K562 (cell line): Measurements from ENCODE around the gene KMT2C. TPM values are rescaled to one million over a fixed set of nuclear protein-coding genes. Genes with fewer than 3 reads are reported as not detected.
A peak's percentile ranks its signal among the peaks of the same experiment; 100 is the strongest.

ENCODE experiments used
- ATAC-seq: fragments of 200-7000 bp; cut with Tn5 transposase; 3 replicates; pipeline ENCODE4 v1.9.1; 2020; ENCODE audit warnings: moderate library complexity
- BruUV-seq: library from RNA; stranded (reverse); fragments of 400-500 nt; replicated peaks from 2 replicates; lab custom pipeline; 2021; lab: Mats Ljungman, UMichigan
- CTCF ChIA-PET: fragments of 300-600 bp; formaldehyde crosslinking; extraction: SDS; loops from one replicate; lab custom pipeline; 2021; ENCODE audit warnings: low intra/inter-chr PET ratio; lab: Yijun Ruan, JAX
- POLR2A ChIA-PET: fragments of 300-600, 350-650 bp; sonication (Branson Sonifier 250); formaldehyde crosslinking; extraction: SDS; loops from one replicate; lab custom pipeline; 2021; ENCODE audit warnings: antibody characterized with exemption, inconsistent platforms; lab: Yijun Ruan, JAX
- DNase-seq, 4 experiments: peaks; one replicate each; pipeline versions ENCODE4 v3.0.0 to v3.0.0-alpha.2; 2011 to 2018; ENCODE audit warnings: low spot score in 3 of 4, mixed read lengths in 3 of 4; ENCODE audit errors: extremely low read depth in 1 of 4
- FAIRE-seq: peaks from 2 replicates; lab custom pipeline; 2011; peaks lifted over from hg19 to GRCh38; lab: Jason Lieb, UNC
- H2AFZ ChIP-seq: 2 replicates; pipeline ENCODE4 v1.6.0; 2011; ENCODE audit warnings: low read depth, low read length, control low read depth, inconsistent platforms
- H3K27ac ChIP-seq: fragments of 200-600 bp; 3 replicates; pipeline ENCODE4 v1.8.0; 2011; ENCODE audit warnings: low read depth, mild to moderate bottlenecking, control low read depth, inconsistent platforms, low read length, moderate library complexity, mixed read lengths; ENCODE audit errors: extremely low read depth
- H3K27me3 ChIP-seq, 2 experiments: fragments of 300-600 bp in 1 of 2; 2 replicates in 1 of 2; 3 replicates in 1 of 2; pipeline versions ENCODE4 v1.6.0 to v1.8.0; 2011; ENCODE audit warnings: inconsistent platforms in 2 of 2, low read length in 2 of 2, mild to moderate bottlenecking in 1 of 2, mixed read lengths in 1 of 2, moderate library complexity in 1 of 2; ENCODE audit not compliant: control insufficient read depth in 2 of 2, insufficient read depth in 2 of 2
- H3K36me3 ChIP-seq: fragments of 300-600 bp; 3 replicates; pipeline ENCODE4 v1.8.0; 2011; ENCODE audit warnings: mild to moderate bottlenecking, low read length, inconsistent platforms; ENCODE audit not compliant: control insufficient read depth, insufficient read depth
- H3K4me1 ChIP-seq, 2 experiments: fragments of 200-600 bp in 1 of 2; replicated peaks in 1 of 2; 2 replicates in 1 of 2; 3 replicates in 1 of 2; pipeline versions ENCODE4 v1.5.1 to v1.8.0; 2011; ENCODE audit warnings: inconsistent platforms in 2 of 2, low read length in 2 of 2, mild to moderate bottlenecking in 1 of 2, mixed read lengths in 1 of 2, moderate library complexity in 1 of 2; ENCODE audit not compliant: control insufficient read depth in 2 of 2, insufficient read depth in 2 of 2
- H3K4me2 ChIP-seq: 2 replicates; pipeline ENCODE4 v1.6.1; 2011; ENCODE audit warnings: low read length, control low read depth, inconsistent platforms, mixed read lengths; ENCODE audit not compliant: insufficient read depth
- H3K4me3 ChIP-seq: fragments of 200-600 bp; sonication (generic), shearing (Covaris generic); 2 replicates; pipeline ENCODE4 v1.5.1; 2016; ENCODE audit warnings: control low read depth, inconsistent platforms
- H3K79me2 ChIP-seq: fragments of 200-600 bp; 3 replicates; pipeline ENCODE4 v1.8.0; 2011; ENCODE audit warnings: low read length, inconsistent platforms; ENCODE audit not compliant: control insufficient read depth, insufficient read depth
- H3K9ac ChIP-seq, 2 experiments: 2 replicates each; pipeline versions ENCODE4 v1.6.0 to v1.6.1; 2011; ENCODE audit warnings: low read depth in 2 of 2, low read length in 2 of 2, control low read depth in 1 of 2, inconsistent platforms in 1 of 2, mild to moderate bottlenecking in 1 of 2, mixed read lengths in 1 of 2; ENCODE audit not compliant: insufficient read depth in 1 of 2
- H3K9me1 ChIP-seq: one replicate; pipeline ENCODE4 v1.6.0; 2011; ENCODE audit warnings: inconsistent platforms, mild to moderate bottlenecking, low read length, moderate library complexity; ENCODE audit not compliant: control insufficient read depth, insufficient read depth
- H3K9me3 ChIP-seq: replicated peaks from 2 replicates; pipeline ENCODE4 v1.5.1; 2011; ENCODE audit warnings: low read depth, low read length, inconsistent platforms; ENCODE audit not compliant: control insufficient read depth, insufficient read depth
- H4K20me1 ChIP-seq: replicated peaks from 2 replicates; pipeline ENCODE4 v1.6.1; 2011; ENCODE audit warnings: low read length, inconsistent platforms, mixed read lengths; ENCODE audit not compliant: control insufficient read depth, insufficient read depth
- CBX5 ChIP-seq: IDR thresholded peaks from 2 replicates; pipeline ENCODE4 v1.6.1; 2014; ENCODE audit warnings: low read depth, borderline replicate concordance
- CEBPB ChIP-seq: fragments of 450-650 bp; IDR thresholded peaks from 2 replicates; pipeline ENCODE4 v1.6.1; 2016; ENCODE audit warnings: missing genetic modification characterization, missing compliant biosample characterization
- NFIC ChIP-seq: fragments of 450-650 bp; IDR thresholded peaks from 2 replicates; pipeline ENCODE4 v1.6.1; 2017; ENCODE audit warnings: mild to moderate bottlenecking, inconsistent platforms
- ZNF174 ChIP-seq: fragments of 250-450 bp; sonication (Bioruptor Pico); IDR thresholded peaks from 2 replicates; pipeline ENCODE4 v1.4.0; 2020; ENCODE audit warnings: mild to moderate bottlenecking
- ZNF316 ChIP-seq: fragments of 450-650 bp; IDR thresholded peaks from 2 replicates; pipeline ENCODE4 v1.6.1; 2016
- ZNF551 ChIP-seq: fragments of 250-450 bp; sonication (Bioruptor Pico); IDR thresholded peaks from 2 replicates; pipeline ENCODE4 v1.5.0; 2021; ENCODE audit warnings: mild to moderate bottlenecking, moderate library complexity
- WGBS: fragments of 100-300 bp; shearing (Covaris generic); methylation state at CpG from one replicate; pipeline ENCODE4 v1.1.6; 2016; ENCODE audit warnings: low coverage, mixed read lengths; ENCODE audit not compliant: insufficient coverage; ENCODE audit errors: missing lambda C conversion rate; 5-methylcytosine and 5-hydroxymethylcytosine counted together
- in situ Hi-C: fragments of 300-500 bp; cut with MboI; formaldehyde crosslinking; loops from 4 replicates; pipeline ENCODE4 v1.15.0; 2018; ENCODE audit warnings: inconsistent platforms, mixed read lengths
- intact Hi-C: fragments of 100-400 bp; cut with micrococcal nuclease; formaldehyde crosslinking; loops from 2 replicates; pipeline ENCODE4 v1.14.2; 2022
- polyA plus RNA-seq, 8 experiments: library from polyadenylated mRNA; depleted of rRNA in 4 of 8; stranded (reverse) in 5 of 8; unstranded in 3 of 8; fragments of >200 nt; fragmentation: Nextera tagmentation in 2 of 8; fragmentation: Illumina TruSeq in 1 of 8; extraction: Ambion mirVana in 2 of 8; extraction: Trizol in 1 of 8; gene quantifications; 2 replicates each; pipeline versions ENCODE4 v1.2.1 to v1.2.3, GENCODE V29; 2011 to 2014; ENCODE audit warnings: inconsistent platforms in 1 of 8, missing spikeins in 1 of 8
- total RNA-seq, 7 experiments: library from RNA; depleted of rRNA in 6 of 7; stranded (reverse); fragments of >200 nt in 6 of 7; fragmentation: Illumina TruSeq in 2 of 7; extraction: Trizol in 2 of 7; gene quantifications; 2 replicates each; pipeline versions ENCODE4 v1.2.1 to v1.2.3, GENCODE V29; 2011 to 2021; ENCODE audit warnings: low replicate concordance in 1 of 7
- TF ChIP-seq, protein P1 (sequence below): fragments of 250-450 bp; sonication (Bioruptor Pico); IDR thresholded peaks from 2 replicates; pipeline ENCODE4 v1.5.0; 2021; ENCODE audit warnings: mild to moderate bottlenecking, borderline replicate concordance

KMT2C gene
- total and polyA plus RNA-seq, 9 of the 15 experiments (the other 6 are each of a cell fraction or from before 2014, with no cell fraction given), result 4.9 to 67.8 (median 27.1) TPM

DNA sequence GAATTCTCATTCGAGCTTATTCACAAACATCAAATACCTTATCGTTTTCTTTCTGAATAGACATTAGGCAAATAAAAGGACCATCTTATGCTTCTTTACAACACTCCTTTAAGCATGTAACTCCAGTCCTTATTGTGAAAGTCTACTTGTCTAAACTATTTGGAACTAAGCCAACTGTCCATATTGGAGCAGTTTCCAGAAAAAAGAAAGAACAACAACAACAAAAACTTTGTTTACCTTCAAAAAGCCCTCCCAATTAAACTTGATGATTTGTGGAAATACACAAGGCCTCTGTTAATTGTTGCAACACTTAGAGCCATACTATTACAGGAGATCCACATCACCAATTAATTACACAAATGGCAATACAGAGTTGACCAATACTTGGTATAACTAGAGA is 246.7 kb downstream of the KMT2C start:
- H3K4me2 ChIP-seq, result no peak overlapping the region
- no peak overlapping the region for H2AFZ ChIP-seq
- H3K9me1 ChIP-seq, result no peaks in the 10 kb centered on the region
- no peaks in the 10 kb centered on the region for H3K9me3 ChIP-seq
- peak; percentile 83 for TF ChIP-seq NFIC
- no peak for TF ChIP-seq ZNF174 (CRISPR knock-in tag)
- peak; percentile 30; the same call in 1 of the 2 replicates for TF ChIP-seq CEBPB (tag)
- no peak for TF ChIP-seq ZNF551 (CRISPR knock-in tag)
- TF ChIP-seq CBX5, result no peak
- no peaks in the 10 kb centered on the region for H4K20me1 ChIP-seq
- no peak overlapping the region for H3K27ac ChIP-seq
- FAIRE-seq (no peak), ATAC-seq (no peak), DNase-seq (no peak)
- in situ Hi-C loops (no loop called here), intact Hi-C loops (no loop called here)
- no peaks in the 10 kb centered on the region for H3K4me1 ChIP-seq
- ChIA-PET POLR2A (interaction anchor here (0.7 kb wide), 1 partner anchor 8 kb away, joined by 3 read pairs; no protein-coding TSS in a partner anchor), CTCF (no interaction called here)
- no peaks in the 10 kb centered on the region for H3K27me3 ChIP-seq
- no TSS peak for BruUV-seq
- no peak overlapping the region for H3K9ac ChIP-seq
- no peak overlapping the region for H3K4me3 ChIP-seq
- 87% methylated on average over 2 of the region's 2 CpGs for WGBS
- no peaks in the 10 kb centered on the region for H3K79me2 ChIP-seq
- peaks cover 95% of the 10 kb centered on the region for H3K36me3 ChIP-seq

DNA sequence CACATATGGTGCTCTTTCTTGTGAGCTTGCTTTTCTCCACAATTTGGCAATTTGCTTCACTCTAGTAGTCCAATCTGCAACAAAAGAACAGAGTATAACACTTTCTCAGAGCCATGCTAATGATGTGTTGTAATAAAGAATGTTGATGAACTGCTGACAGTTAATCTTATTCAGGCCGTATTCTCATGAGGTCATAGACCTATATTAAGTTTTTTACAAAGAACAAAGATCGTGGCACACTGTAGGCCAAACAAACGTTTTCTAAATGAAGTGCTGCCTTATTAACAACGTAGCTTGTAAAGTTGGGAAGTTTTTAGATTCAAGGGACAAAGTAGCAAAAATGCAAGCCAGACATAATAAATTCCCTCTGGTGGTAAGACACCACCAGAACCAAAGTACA is 250.2 kb downstream of the KMT2C start:
- H2AFZ ChIP-seq, result no peak overlapping the region
- DNase-seq, result no peak
- CTCF ChIA-PET, result no interaction called here
- in situ Hi-C loops, result no loop called here
- peaks cover 7% of the 10 kb centered on the region; the same call in 1 of the 2 replicates for H4K20me1 ChIP-seq
- H3K4me3 ChIP-seq, result no peak overlapping the region
- no peak overlapping the region for H3K27ac ChIP-seq
- FAIRE-seq, result peak; percentile 52
- no peak for ATAC-seq
- H3K27me3 ChIP-seq, result no peaks in the 10 kb centered on the region
- H3K9ac ChIP-seq, result no peak overlapping the region
- intact Hi-C loops, result no loop called here
- H3K4me2 ChIP-seq, result no peak overlapping the region
- TF ChIP-seq, protein P1, sequence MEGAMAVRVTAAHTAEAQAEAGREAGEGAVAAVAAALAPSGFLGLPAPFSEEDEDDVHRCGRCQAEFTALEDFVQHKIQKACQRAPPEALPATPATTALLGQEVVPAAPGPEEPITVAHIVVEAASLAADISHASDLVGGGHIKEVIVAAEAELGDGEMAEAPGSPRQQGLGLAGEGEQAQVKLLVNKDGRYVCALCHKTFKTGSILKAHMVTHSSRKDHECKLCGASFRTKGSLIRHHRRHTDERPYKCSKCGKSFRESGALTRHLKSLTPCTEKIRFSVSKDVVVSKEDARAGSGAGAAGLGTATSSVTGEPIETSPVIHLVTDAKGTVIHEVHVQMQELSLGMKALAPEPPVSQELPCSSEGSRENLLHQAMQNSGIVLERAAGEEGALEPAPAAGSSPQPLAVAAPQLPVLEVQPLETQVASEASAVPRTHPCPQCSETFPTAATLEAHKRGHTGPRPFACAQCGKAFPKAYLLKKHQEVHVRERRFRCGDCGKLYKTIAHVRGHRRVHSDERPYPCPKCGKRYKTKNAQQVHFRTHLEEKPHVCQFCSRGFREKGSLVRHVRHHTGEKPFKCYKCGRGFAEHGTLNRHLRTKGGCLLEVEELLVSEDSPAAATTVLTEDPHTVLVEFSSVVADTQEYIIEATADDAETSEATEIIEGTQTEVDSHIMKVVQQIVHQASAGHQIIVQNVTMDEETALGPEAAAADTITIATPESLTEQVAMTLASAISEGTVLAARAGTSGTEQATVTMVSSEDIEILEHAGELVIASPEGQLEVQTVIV (CRISPR knock-in tag), result no peak
- TF ChIP-seq ZNF316, result peak; percentile 38; the same call in 1 of the 2 replicates
- TF ChIP-seq, all 486 proteins: peak for 1
- no peaks in the 10 kb centered on the region for H3K9me1 ChIP-seq
- 79% methylated on average over 4 of the region's 4 CpGs for WGBS
- BruUV-seq, result no TSS peak
- H3K4me1 ChIP-seq, result no peaks in the 10 kb centered on the region
- H3K79me2 ChIP-seq, result no peaks in the 10 kb centered on the region
- POLR2A ChIA-PET, result interaction anchor here (0.7 to 2.2 kb wide), 2 partner anchors 11 to 668 kb away, joined by 4 read pairs; no protein-coding TSS in a partner anchor
- no peaks in the 10 kb centered on the region for H3K9me3 ChIP-seq
- peaks cover 89% of the 10 kb centered on the region for H3K36me3 ChIP-seq
